ENCODE results near the gene PAPOLA. TPM values are rescaled to one million over a fixed set of nuclear protein-coding genes. Genes with fewer than 3 reads are reported as not detected.

Gene PAPOLA
- total and polyA plus RNA-seq, 9 of the 15 experiments (the other 6 are each of a cell fraction or from before 2014, with no cell fraction given), result 51.1 to 199 (median 95.8) TPM

GRCh38 chr14:96511667-96512066 lies 9.5 kb downstream of the PAPOLA start:
- WGBS (ENCODE audit: insufficient coverage, low coverage, missing lambda C conversion rate), result 86% methylated on average over 1 of the region's 1 CpG
- BruUV-seq (replicated peaks), result no TSS peak
- Histone ChIP-seq H3K79me2 (ENCODE audit: control insufficient read depth, insufficient read depth, low read length) (peaks cover 99% of the 10 kb centered on the region), H3K9ac (ENCODE audit: insufficient read depth in 1 of 2, low read depth in 2 of 2, low read length in 2 of 2) (no peak overlapping the region), H3K9me3 (replicated peaks; ENCODE audit: control insufficient read depth, insufficient read depth, low read depth, low read length) (no peaks in the 10 kb centered on the region), H3K4me1 (replicated peaks in 1 of 2; ENCODE audit: control insufficient read depth in 2 of 2, insufficient read depth in 2 of 2, low read length in 2 of 2) (peaks cover 3 to 8% of the 10 kb centered on the region in 2 experiments; a peak in 1 of 5 replicates), H3K4me3 (no peak overlapping the region), H3K4me2 (ENCODE audit: insufficient read depth, low read length) (no peak overlapping the region), H3K27ac (ENCODE audit: extremely low read depth, low read depth, low read length) (no peak overlapping the region), H3K9me1 (ENCODE audit: control insufficient read depth, insufficient read depth, low read length) (no peaks in the 10 kb centered on the region), H2AFZ (ENCODE audit: low read depth, low read length) (no peak overlapping the region), H3K27me3 (ENCODE audit: control insufficient read depth in 2 of 2, insufficient read depth in 2 of 2, low read length in 2 of 2) (no peaks in the 10 kb centered on the region), H4K20me1 (replicated peaks; ENCODE audit: control insufficient read depth, insufficient read depth, low read length) (peaks cover 39% of the 10 kb centered on the region), H3K36me3 (ENCODE audit: control insufficient read depth, insufficient read depth, low read length) (0 out of 3 replicates have a peak, but pooled peaks cover 3% of the 10 kb centered on the region)
- FAIRE-seq (no peak), DNase-seq (ENCODE audit: extremely low read depth in 1 of 4, low spot score in 3 of 4) (no peak), ATAC-seq (no peak)
- CTCF ChIA-PET (ENCODE audit: low intra/inter-chr PET ratio), result no interaction called here
- intact Hi-C loops (cut with micrococcal nuclease) (no loop called here), in situ Hi-C loops (cut with MboI) (no loop called here)
- POLR2A ChIA-PET, result interaction anchor here (1.3 kb wide), 1 partner anchor 14 kb away, joined by 4 read pairs; no protein-coding TSS in a partner anchor
- TF ChIP-seq CHD7 (IDR thresholded peaks at IDR 0.05; ENCODE audit: low read depth, low read length) (no peak), MED1 (CRISPR knock-in tag; IDR thresholded peaks at IDR 0.05; ENCODE audit: borderline replicate concordance) (no peak), TCFL5 (CRISPR knock-in tag; conservative IDR thresholded peaks at IDR 0.05) (no peak), TGIF2 (CRISPR knock-in tag; IDR thresholded peaks at IDR 0.05) (no peak), GTF2B (IDR thresholded peaks at IDR 0.05; ENCODE audit: extremely low read depth, insufficient read length) (no peak), ESRRB (CRISPR knock-in tag; IDR thresholded peaks at IDR 0.05; ENCODE audit: borderline replicate concordance) (no peak), CSDE1 (IDR thresholded peaks at IDR 0.05) (no peak), HNRNPLL (IDR thresholded peaks at IDR 0.05; ENCODE audit: low read depth, low read length, poor library complexity, severe bottlenecking) (no peak), JUND (IDR thresholded peaks at IDR 0.05; ENCODE audit: borderline replicate concordance, low read depth, low read length) (no peak), JUND (tag; IDR thresholded peaks at IDR 0.05; ENCODE audit: borderline replicate concordance, low read depth, low read length) (no peak)

All from K562 (cell line).